OCI-LY1 (cell line): Measurements from ENCODE around the gene CFAP251.
"Not testable (repeated sequence)": the region's sequence is repeated elsewhere in the genome, so short reads cannot be mapped to it uniquely, and the experiment has no call there.

ENCODE experiments used
- H2AFZ ChIP-seq: fragments of 200-600 bp; sonication (generic), shearing (Covaris generic); 2 replicates; pipeline ENCODE4 v1.6.0; 2014; ENCODE audit warnings: antibody characterized with exemption, mild to moderate bottlenecking, low read length
- H3F3A ChIP-seq: fragments of 200-600 bp; sonication (generic), shearing (Covaris generic); 2 replicates; pipeline ENCODE4 v1.6.0; 2014; ENCODE audit warnings: mild to moderate bottlenecking, antibody characterized with exemption, low read length, moderate library complexity; ENCODE audit not compliant: insufficient read depth
- H3K27ac ChIP-seq: fragments of 200-600 bp; sonication (generic); 2 replicates; pipeline ENCODE4 v1.5.1; 2014; ENCODE audit warnings: low read length, mixed run types, mild to moderate bottlenecking, low read depth; ENCODE audit not compliant: poor library complexity, severe bottlenecking
- H3K27me3 ChIP-seq: fragments of 200-600 bp; sonication (generic); 2 replicates; pipeline ENCODE4 v1.6.0; 2014; ENCODE audit warnings: antibody characterized with exemption, mild to moderate bottlenecking, low read length, moderate library complexity; ENCODE audit not compliant: insufficient read depth
- H3K36me3 ChIP-seq: fragments of 200-600 bp; sonication (generic); 2 replicates; pipeline ENCODE4 v1.6.1; 2014; ENCODE audit warnings: mild to moderate bottlenecking, antibody characterized with exemption, low read length, moderate library complexity, mixed read lengths; ENCODE audit not compliant: insufficient read depth
- H3K4me1 ChIP-seq: fragments of 200-600 bp; sonication (generic); 2 replicates; pipeline ENCODE4 v1.5.1; 2014; ENCODE audit warnings: mild to moderate bottlenecking, low read length, moderate library complexity; ENCODE audit not compliant: insufficient read depth, severe bottlenecking
- H3K4me2 ChIP-seq: fragments of 200-600 bp; sonication (generic), shearing (Covaris generic); 2 replicates; pipeline ENCODE4 v1.6.1; 2014; ENCODE audit warnings: low read length
- H3K4me3 ChIP-seq: fragments of 200-600 bp; sonication (generic); 2 replicates; pipeline ENCODE4 v1.5.1; 2014; ENCODE audit warnings: low read length, low read depth, mild to moderate bottlenecking, mixed read lengths; ENCODE audit not compliant: poor library complexity, severe bottlenecking
- H3K79me2 ChIP-seq: fragments of 200-600 bp; shearing (Covaris generic); 2 replicates; pipeline ENCODE4 v1.6.1; 2016; ENCODE audit warnings: mixed run types, low read length, mixed read lengths; ENCODE audit not compliant: insufficient read depth
- H3K9ac ChIP-seq: fragments of 200-600 bp; sonication (generic), shearing (Covaris generic); 2 replicates; pipeline ENCODE4 v1.6.1; 2014; ENCODE audit warnings: mild to moderate bottlenecking, low read length, mixed read lengths
- H3K9me2 ChIP-seq: fragments of 200-600 bp; sonication (generic), shearing (Covaris generic); 2 replicates; pipeline ENCODE4 v1.6.1; 2014; ENCODE audit warnings: low read depth, mild to moderate bottlenecking, low read length, mixed read lengths
- H3K9me3 ChIP-seq: fragments of 200-600 bp; shearing (Covaris generic); 2 replicates; pipeline ENCODE4 v1.6.1; 2014; ENCODE audit warnings: low read length, mixed read lengths
- H4K20me1 ChIP-seq: fragments of 200-600 bp; sonication (generic), shearing (Covaris generic); 2 replicates; pipeline ENCODE4 v1.6.0; 2016; ENCODE audit warnings: mild to moderate bottlenecking, low read length; ENCODE audit not compliant: insufficient read depth
- CTCF ChIP-seq: fragments of 200-600 bp; sonication (generic), shearing (Covaris generic); IDR thresholded peaks from 2 replicates; pipeline ENCODE4 v1.5.1; 2017; ENCODE audit warnings: mild to moderate bottlenecking, antibody characterized with exemption, low read length, moderate library complexity, mixed read lengths
- EZH2 ChIP-seq: fragments of 200-600 bp; sonication (generic), shearing (Covaris generic); IDR thresholded peaks from 2 replicates; pipeline ENCODE4 v1.8.0; 2017; ENCODE audit warnings: borderline replicate concordance, mixed run types, mild to moderate bottlenecking, antibody characterized with exemption, low read length, moderate library complexity, mixed read lengths

Gene CFAP251

GRCh38 chr12:121888083-121888477 lies 30.3 kb upstream of the CFAP251 start:
- Histone ChIP-seq H3K9me2 (no peaks in the 10 kb centered on the region), H3K9ac (peak overlapping the region; percentile 68), H3F3A (no peaks in the 10 kb centered on the region; the same call in 1 of the 2 replicates), H3K4me3 (peak overlapping the region; percentile 92), H3K4me2 (peak overlapping the region; percentile 89), H3K79me2 (peaks cover 15% of the 10 kb centered on the region), H4K20me1 (no peaks in the 10 kb centered on the region), H3K4me1 (peaks cover 27% of the 10 kb centered on the region), H3K36me3 (peaks cover 19% of the 10 kb centered on the region), H3K27me3 (no peaks in the 10 kb centered on the region; the same call in 1 of the 2 replicates), H2AFZ (no peak overlapping the region), H3K9me3 (no peaks in the 10 kb centered on the region), H3K27ac (no peak overlapping the region)
- no peak for TF ChIP-seq CTCF
- TF ChIP-seq EZH2, result no peak

- H2AFZ ChIP-seq, result no peak within 1 kb of the TSS
- no peaks in the 10 kb centered on the region; the same call in 1 of the 2 replicates for H3F3A ChIP-seq
- peak within 1 kb of the TSS; percentile 95 for H3K9ac ChIP-seq
- peak within 1 kb of the TSS; percentile 92 for H3K4me3 ChIP-seq
- H3K79me2 ChIP-seq, result peaks cover 15% of the 10 kb centered on the region
- no peaks in the 10 kb centered on the region for H3K9me2 ChIP-seq
- H4K20me1 ChIP-seq, result no peaks in the 10 kb centered on the region
- peaks cover 33% of the 10 kb centered on the region for H3K4me1 ChIP-seq
- peak within 1 kb of the TSS; percentile 92 for H3K27ac ChIP-seq
- TF ChIP-seq CTCF, result peak; percentile 79
- TF ChIP-seq EZH2, result no peak
- H3K36me3 ChIP-seq, result peaks cover 22% of the 10 kb centered on the region
- H3K4me2 ChIP-seq, result peak within 1 kb of the TSS; percentile 89
- no peaks in the 10 kb centered on the region for H3K9me3 ChIP-seq
- no peaks in the 10 kb centered on the region for H3K27me3 ChIP-seq
These were observed 29.7 kb upstream of the CFAP251 start, which contains the start of gene PSMD9 for GRCh38 chr12:121888478-121889273. PSMD9 (plus strand) TSS chr12:121888790; CDS start chr12:121888857, 67 bp downstream.

- H3F3A ChIP-seq, result peaks cover 3% of the 10 kb centered on the region; the same call in 1 of the 2 replicates
- peak overlapping the region; percentile 89 for H3K4me2 ChIP-seq
- H4K20me1 ChIP-seq, result no peaks in the 10 kb centered on the region
- no peaks in the 10 kb centered on the region for H3K9me3 ChIP-seq
- peaks cover 22% of the 10 kb centered on the region for H3K36me3 ChIP-seq
- H3K4me1 ChIP-seq, result peaks cover 39% of the 10 kb centered on the region
- H3K9me2 ChIP-seq, result no peaks in the 10 kb centered on the region
- no peak overlapping the region for H2AFZ ChIP-seq
- H3K4me3 ChIP-seq, result peak overlapping the region; percentile 92
- TF ChIP-seq CTCF (no peak), EZH2 (no peak)
- H3K27me3 ChIP-seq, result no peaks in the 10 kb centered on the region
- H3K27ac ChIP-seq, result peak overlapping the region; percentile 92
- peak overlapping the region; percentile 95 for H3K9ac ChIP-seq
- peaks cover 15% of the 10 kb centered on the region for H3K79me2 ChIP-seq
These were observed 29.1 kb upstream of the CFAP251 start for GRCh38 chr12:121889274-121889624.

- not testable (repeated sequence) for H3K9me3 ChIP-seq, H3F3A ChIP-seq, H4K20me1 ChIP-seq, H3K9me2 ChIP-seq, H2AFZ ChIP-seq, H3K27me3 ChIP-seq
- peaks cover 22% of the 10 kb centered on the region for H3K36me3 ChIP-seq
- H3K27ac ChIP-seq, result peak overlapping the region; percentile 92
- peak overlapping the region; percentile 92 for H3K4me3 ChIP-seq
- H3K4me2 ChIP-seq, result peak overlapping the region; percentile 89
- H3K9ac ChIP-seq, result peak overlapping the region; percentile 95
- peaks cover 43% of the 10 kb centered on the region for H3K4me1 ChIP-seq
- peaks cover 15% of the 10 kb centered on the region for H3K79me2 ChIP-seq
These were observed 28.7 kb upstream of the CFAP251 start for GRCh38 chr12:121889661-121890060.
